ENCODE measurements around the gene SMYD3.
A peak's percentile ranks its signal among the peaks of the same experiment; 100 is the strongest.
"Not testable (repeated sequence)": the region's sequence is repeated elsewhere in the genome, so short reads cannot be mapped to it uniquely, and the experiment has no call there.

SMYD3 gene

DNA sequence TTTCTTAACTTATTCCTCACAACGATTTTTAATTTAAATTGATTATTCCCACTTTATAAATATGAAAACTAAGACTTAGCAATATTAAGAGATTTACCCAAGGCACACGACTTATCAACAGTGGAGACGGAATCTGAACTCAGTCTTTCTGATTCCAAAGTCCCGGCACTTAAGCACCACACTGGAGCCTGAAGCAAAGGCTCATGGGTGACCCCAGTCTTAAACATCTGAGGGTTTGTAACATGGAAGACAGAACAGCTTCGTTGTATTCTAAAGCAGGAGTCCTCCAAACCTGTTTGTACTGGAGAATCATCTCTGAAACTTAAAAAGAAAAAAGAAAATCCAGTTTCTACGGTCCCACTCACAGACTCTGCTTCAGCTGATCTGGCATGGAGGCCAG lies 519.5 kb downstream of the SMYD3 start:
- DNase-seq (ENCODE audit: low spot score), result no peak

- DNase-seq (ENCODE audit: low spot score), result no peak
These were observed 519.9 kb downstream of the SMYD3 start for GRCh38 chr1:245987219-245987545.

GRCh38 chr1:245986404-245987218 lies 520.5 kb downstream of the SMYD3 start:
- no peak for DNase-seq (ENCODE audit: low spot score)

DNA sequence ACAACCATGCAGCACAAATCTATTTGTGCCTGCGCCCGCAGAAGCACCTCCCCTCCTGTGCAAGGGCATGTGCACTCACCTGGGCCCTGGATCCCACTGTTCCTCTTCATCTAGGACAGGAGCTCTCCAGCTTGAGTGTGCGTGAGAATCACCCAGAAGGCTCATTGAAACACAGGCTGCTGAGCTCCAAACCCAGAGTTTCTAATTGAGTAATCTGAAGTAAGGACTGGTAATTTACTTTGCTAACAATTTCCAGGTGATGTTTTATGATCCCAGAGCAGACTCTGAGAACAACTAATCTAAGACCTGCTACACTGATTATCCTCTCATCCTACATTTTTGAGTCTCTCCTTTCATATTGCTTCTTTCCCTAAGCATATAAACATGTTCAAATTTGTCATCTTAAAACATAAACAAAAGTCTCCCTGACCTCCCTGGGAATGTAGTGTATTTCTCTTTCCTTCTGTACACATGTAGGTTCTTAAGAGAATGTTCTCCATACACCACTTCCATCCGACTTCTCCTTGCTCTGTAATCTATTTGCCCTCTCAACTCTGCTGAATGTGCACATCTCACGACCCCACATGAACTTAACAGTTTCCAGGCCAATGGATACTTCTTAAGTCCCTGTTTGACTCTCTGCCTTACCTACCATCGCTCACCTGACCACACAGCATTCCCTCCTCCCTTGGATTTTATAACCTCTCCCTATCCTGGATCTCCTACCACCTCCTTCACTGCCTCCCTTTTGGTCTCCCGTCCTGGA lies 522.5 kb downstream of the SMYD3 start:
- no peak for DNase-seq (ENCODE audit: low spot score)

DNA sequence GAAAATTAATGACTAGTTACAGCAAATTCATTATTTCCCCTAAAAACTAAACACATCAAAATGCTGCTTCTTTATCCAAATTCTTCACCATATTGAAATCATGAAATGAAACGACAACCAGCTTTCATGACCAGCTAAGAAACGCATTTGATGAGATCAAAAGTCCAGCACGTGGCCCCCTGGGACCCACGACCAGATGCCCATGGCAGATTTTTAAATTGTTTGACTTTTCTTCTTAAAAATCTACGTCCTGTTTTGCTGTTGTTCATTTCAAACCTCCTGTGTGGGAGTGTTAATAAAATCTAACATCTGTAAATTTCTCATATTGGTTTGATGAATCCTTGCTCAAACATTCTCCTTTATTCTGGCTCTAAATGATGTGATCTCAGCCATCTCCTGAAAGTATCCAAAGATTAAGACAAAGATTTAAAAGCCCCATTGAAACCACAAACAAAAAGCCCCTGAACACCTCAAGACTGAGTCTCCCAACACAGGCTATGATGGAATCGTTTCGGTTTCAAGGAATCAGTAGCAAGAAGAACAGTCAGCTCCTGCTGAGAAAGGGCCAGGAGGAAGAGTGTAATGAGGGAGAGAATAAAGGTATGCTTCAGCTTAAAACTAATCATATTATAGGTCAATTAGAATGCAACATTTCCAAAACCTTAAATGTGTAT lies 523.6 kb downstream of the SMYD3 start:
- DNase-seq (ENCODE audit: low spot score), result no peak

DNA sequence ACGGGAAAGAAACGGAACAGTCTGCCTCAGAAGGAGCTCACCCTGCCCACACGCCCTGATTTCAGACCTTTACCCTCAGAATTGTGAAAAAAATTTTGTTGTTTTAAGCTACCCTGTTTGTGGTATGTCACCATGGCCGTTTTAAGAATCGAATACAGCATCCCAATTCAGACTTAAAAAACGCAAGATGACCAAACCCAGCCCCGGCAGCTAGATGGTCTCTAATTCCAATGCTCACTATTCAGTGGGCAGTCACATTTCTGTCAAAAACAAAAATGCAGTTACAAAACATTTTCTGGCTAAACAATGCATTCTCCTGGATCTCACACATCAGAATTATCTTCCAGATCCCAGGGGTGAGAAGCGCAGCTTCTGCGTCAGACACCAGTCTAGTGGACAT lies 527.5 kb downstream of the SMYD3 start:
- DNase-seq (ENCODE audit: low spot score), result no peak

DNA sequence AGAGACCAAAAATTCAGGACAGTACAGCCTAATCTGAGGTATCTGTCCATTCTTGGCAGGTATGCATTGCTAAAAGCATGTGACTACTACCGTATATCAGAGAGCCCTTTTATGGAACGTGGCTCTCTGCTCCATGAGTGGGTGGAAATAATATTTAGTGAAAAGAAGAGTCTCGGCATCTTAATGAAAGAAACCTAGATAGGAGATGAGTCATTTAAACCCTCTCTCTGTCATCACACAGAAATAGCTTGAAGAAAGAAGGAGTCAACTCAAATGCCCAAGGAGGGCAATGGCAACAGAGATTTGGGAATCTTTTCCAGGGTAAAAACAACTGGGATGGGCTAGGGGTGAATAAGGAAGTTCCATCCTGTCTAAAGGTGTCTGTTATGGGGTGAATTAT lies 528.2 kb downstream of the SMYD3 start:
- DNase-seq (ENCODE audit: low spot score), result no peak

- DNase-seq (ENCODE audit: low spot score), result no peak
These were observed 534.6 kb downstream of the SMYD3 start for GRCh38 chr1:245972476-245972875.

DNA sequence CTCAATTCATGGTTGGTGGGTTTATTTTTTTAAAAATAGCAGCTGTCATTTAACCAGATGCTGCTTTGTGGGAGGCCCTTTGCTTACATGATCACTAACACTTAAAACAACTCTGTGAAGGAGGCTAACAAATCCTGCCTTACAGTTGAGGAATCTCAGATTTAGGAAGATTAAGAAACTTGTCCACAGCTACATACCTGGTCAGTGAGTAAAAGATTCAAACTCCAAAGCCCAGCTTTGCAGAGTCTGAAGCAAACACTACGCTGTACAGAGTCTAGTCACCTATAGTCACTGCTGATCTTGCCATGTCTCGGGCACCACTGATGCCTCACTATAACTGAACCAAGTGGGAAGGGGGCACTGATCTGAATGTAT lies 535.4 kb downstream of the SMYD3 start:
- DNase-seq (ENCODE audit: low spot score), result no peak

DNA sequence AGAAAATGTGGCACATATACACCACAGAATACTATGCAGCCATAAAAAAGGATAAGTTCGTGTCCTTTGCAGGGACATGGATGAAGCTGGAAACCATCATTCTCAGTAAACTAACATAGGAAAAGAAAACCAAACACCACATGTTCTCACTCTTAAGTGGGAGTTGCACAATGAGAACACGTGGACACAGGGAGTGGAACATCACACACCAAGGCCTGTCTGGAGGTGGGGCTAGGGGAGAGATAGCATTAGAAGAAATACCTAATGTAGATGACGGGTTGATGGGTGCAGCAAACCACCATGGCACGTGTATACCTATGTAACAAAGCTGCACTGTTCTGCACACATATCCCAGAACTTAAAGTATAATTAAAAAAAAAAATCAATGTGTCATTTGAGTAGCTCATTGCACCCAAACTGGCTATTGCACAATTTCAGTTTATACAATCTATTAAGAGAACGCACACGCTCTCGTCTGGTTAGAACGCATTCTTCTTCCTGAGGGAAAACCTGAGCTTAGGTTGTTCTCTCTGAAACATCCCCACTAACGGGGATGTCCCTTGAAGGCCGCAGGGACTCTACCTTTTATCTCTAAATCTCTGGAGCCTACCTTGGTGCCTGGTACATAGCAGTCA lies 535.9 kb downstream of the SMYD3 start:
- DNase-seq (ENCODE audit: low spot score), result not testable (repeated sequence)

DNA sequence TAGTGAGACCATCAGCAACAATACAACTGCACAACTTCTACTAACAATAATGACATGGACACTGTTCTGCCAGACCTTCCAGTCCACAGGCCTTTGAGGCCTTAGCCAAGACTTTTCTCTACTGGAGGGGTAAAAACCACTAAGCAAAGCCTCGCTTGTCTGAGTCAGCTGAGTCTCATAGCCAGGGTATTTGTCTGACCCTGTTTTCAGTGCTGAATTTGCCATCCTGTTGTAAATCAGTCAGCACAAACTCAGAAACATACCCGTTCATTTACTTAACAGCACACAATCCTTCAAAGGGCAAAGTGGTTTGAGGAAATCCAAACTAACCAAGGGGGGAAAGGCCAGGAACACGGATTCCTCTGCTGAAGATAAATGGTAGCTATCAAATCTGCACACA lies 537.8 kb downstream of the SMYD3 start:
- DNase-seq (ENCODE audit: low spot score), result peak; percentile 40

DNA sequence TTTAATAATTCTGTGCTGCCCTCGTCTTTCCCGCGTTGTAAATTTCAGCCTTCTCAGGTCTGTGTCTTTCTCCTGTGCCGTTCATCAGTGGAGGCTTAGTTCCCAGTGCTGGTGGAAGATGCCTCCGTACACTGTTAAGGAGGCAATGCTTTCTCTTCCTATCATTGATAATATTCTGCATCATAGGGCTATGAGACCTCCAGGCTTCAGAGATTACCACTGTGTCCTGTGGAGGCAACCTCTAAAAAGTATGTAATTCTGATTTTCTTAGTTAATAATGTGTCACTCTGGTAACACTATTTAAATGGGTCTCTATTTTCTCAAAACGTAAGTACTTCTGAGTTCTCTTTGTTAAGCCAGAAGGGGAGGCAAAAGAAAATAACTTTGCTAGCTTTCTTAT lies 538.3 kb downstream of the SMYD3 start:
- DNase-seq (ENCODE audit: low spot score), result no peak

GRCh38 chr1:245965398-245965797 lies 541.7 kb downstream of the SMYD3 start:
- no peak for DNase-seq (ENCODE audit: low spot score)

GRCh38 chr1:245963649-245964048 lies 543.4 kb downstream of the SMYD3 start:
- no peak for DNase-seq (ENCODE audit: low spot score)

DNA sequence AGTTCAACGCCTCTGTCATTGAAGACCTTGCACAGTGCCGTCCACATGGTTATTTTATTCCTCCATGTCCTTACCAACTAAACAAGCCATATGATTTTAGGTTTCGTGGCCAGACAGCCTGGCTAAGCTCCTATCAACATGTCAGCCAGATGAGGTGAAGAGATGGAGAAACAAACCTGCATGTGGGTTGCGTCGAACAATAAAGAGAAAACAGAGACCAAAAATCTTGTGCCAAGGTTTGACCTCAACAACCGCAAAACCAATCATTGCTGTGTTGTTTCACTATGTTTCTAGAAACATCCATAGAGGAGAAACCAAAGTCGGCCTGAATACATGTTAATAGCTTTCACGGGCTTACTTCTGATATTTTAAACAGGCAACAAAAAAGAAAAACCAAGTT lies 544.6 kb downstream of the SMYD3 start:
- no peak for DNase-seq (ENCODE audit: low spot score)

DNA sequence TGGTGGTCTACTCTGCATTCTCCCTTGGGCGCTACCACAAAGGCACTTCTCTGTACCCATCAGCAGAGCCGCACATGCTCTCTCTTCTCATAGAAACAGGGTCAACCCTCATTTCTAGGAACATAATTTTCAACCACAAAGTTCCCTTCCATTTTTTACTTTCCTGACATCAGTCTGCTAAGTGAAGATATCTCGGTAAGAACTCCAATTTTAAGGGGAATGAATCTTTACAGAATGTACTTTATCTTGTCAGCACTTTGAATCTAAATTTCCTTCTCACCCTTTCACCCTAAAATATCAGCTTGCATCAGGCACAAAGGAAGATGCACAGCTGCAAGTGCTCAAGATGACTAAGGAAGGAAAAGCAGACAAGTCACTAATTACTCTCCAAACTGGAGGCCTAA lies 545.9 kb downstream of the SMYD3 start:
- no peak for DNase-seq (ENCODE audit: low spot score)

DNA sequence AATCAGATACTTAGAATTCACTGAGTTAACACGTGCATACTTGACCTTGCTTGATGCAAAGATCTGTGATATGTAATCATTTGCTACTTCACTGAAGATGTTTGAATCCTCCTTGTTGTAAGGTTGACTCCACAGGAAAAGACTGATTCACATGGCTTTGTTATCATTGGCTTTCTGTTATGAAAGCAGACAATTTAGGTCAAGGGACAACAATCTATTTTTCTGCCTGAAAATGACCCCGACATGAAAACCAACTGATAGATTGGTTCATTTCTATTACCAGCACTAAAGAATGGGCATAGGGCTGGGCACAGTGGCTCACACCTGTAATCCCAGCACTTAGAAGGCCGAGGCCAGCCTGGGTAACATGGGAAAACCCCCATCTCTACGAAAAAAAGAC lies 546.9 kb downstream of the SMYD3 start:
- no peak for DNase-seq (ENCODE audit: low spot score)

GRCh38 chr1:245958016-245958415 lies 549.1 kb downstream of the SMYD3 start:
- DNase-seq (ENCODE audit: low spot score), result no peak

GRCh38 chr1:245957427-245957826 lies 549.7 kb downstream of the SMYD3 start:
- no peak for DNase-seq (ENCODE audit: low spot score)

DNA sequence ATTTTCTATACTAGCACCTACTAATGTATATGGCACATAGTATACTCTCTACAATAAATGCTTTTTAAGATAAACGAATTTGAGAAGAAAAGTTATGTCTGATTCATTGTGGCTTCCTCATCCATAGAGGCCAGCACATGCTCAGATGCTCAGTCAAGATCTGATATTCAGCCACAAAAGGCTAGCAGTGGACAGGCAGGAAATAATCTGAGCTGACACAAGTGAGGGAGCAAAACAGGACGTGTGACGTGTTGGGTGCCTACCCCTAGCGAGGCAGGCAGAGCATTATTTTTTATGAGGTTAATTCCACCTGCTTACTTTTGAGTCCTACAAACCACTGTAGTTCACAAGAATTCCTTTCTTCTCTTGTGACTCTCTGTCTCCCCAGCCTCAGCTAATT lies 550.9 kb downstream of the SMYD3 start:
- DNase-seq (ENCODE audit: low spot score), result no peak

- no peak for DNase-seq (ENCODE audit: low spot score)
These were observed 553.0 kb downstream of the SMYD3 start for GRCh38 chr1:245953876-245954660.
